T-helper 2 cell treated with Interferon-gamma antibody and Interleukin-4, amounts not matched to agents 5 μg/mL and 100 μg/mL, for 36 hours (primary cell): Measurements from ENCODE around the gene SLC7A9.
"Not testable (repeated sequence)": the region's sequence is repeated elsewhere in the genome, so short reads cannot be mapped to it uniquely, and the experiment has no call there.

ENCODE experiments used
- DNase-seq: peaks from one replicate; pipeline ENCODE4 v3.0.0; 2021; ENCODE audit warnings: low spot score
- H3K27ac Mint-ChIP-seq: one replicate; pipeline ENCODE4 v1.8.0; 2021; ENCODE audit warnings: mild to moderate bottlenecking, mixed read lengths
- H3K27me3 Mint-ChIP-seq: one replicate; pipeline ENCODE4 v1.8.0; 2021; ENCODE audit warnings: low read depth, mixed read lengths
- H3K36me3 Mint-ChIP-seq: one replicate; pipeline ENCODE4 v1.8.0; 2021; ENCODE audit warnings: low read depth, mixed read lengths
- H3K4me1 Mint-ChIP-seq: one replicate; pipeline ENCODE4 v1.8.0; 2021; ENCODE audit warnings: low read depth, mixed read lengths
- H3K4me3 Mint-ChIP-seq: one replicate; pipeline ENCODE4 v1.8.0; 2022; ENCODE audit warnings: mild to moderate bottlenecking, moderate library complexity, mixed read lengths
- H3K9me3 Mint-ChIP-seq: one replicate; pipeline ENCODE4 v1.8.0; 2021; ENCODE audit warnings: mixed read lengths

The SLC7A9 gene

GRCh38 chr19:32895384-32895783 lies 25.8 kb upstream of the SLC7A9 start:
- H3K36me3 Mint-ChIP-seq, result peaks cover 29% of the 10 kb centered on the region
- peaks cover 7% of the 10 kb centered on the region for H3K4me1 Mint-ChIP-seq

DNA sequence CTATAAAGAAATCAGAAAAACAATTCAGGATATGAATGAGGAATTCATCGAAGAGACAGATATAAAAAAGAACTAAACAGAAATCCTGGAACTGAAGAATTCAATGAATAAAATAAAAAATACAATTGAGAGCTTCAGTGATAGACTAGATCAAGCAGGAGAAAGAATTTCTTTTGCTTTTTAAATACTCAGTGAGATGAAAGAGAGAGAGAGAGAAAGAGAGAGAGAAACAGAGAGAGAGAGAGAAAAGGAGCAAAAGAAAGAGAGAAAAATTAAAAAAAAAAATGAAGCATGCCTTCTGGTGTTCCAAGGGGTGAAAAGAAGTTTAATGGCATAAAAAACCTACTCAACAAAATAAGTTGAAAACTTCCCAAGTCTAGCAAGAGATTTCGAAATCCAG lies 22.0 kb upstream of the SLC7A9 start:
- H3K27ac Mint-ChIP-seq, result no peak overlapping the region
- DNase-seq, result no peak
- peaks cover 7% of the 10 kb centered on the region for H3K4me1 Mint-ChIP-seq
- peaks cover 25% of the 10 kb centered on the region for H3K9me3 Mint-ChIP-seq
- no peaks in the 10 kb centered on the region for H3K27me3 Mint-ChIP-seq
- H3K4me3 Mint-ChIP-seq, result no peak overlapping the region
- H3K36me3 Mint-ChIP-seq, result peaks cover 24% of the 10 kb centered on the region

More at GRCh38 chr19:32895384-32895783, 25.8 kb upstream of the SLC7A9 start:
- Mint-ChIP-seq H3K27ac (no peak overlapping the region), H3K9me3 (peaks cover 25% of the 10 kb centered on the region), H3K27me3 (no peaks in the 10 kb centered on the region), H3K4me3 (no peak overlapping the region)
- no peak for DNase-seq

- H3K9me3 Mint-ChIP-seq, result peaks cover 25% of the 10 kb centered on the region
- DNase-seq, result no peak
- H3K27me3 Mint-ChIP-seq, result no peaks in the 10 kb centered on the region
- peaks cover 7% of the 10 kb centered on the region for H3K4me1 Mint-ChIP-seq
- H3K36me3 Mint-ChIP-seq, result peaks cover 24% of the 10 kb centered on the region
- H3K4me3 Mint-ChIP-seq, result no peak overlapping the region
- H3K27ac Mint-ChIP-seq, result no peak overlapping the region
Measured at GRCh38 chr19:32890841-32891240, 21.3 kb upstream of the SLC7A9 start.

GRCh38 chr19:32890326-32890725 lies 20.8 kb upstream of the SLC7A9 start:
- H3K9me3 Mint-ChIP-seq, result peaks cover 25% of the 10 kb centered on the region

DNA sequence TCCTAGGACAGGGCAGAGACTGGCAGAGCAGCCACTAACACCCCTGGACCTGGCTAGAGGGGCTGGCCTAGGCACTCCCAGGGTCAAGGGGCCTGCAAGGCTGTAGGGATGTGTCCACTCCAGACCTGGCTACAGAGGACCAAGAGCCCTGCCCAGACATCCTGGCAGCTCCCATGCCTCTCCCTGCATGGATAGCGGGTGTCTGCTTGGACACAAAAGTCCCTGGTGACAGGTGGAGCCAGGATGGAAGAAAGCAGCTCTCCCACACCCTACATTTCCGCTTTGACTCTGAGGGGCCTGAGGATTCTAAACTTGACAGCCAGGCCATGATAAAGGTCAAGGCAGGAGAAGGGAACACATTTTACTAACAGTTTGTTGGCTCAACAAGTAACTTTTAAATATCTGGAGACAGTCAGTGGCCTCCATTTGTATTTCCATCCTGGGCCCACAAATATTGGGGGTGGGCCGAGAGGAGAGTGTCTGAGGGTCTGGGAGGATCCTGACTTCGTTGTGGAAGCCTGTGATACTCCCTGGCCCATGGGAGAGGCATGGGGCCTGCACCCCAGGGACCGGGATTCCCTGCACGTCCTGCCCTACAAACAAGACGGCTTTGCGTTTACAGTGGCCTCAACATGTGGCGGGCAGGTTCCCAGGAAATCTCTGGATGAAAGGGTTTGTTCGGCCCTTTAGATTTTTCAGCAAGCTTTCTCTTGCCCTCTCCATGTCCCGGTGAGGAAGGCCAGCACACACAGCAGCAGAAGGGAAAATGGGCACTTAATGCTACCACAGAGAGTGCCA lies 19.8 kb upstream of the SLC7A9 start:
- Mint-ChIP-seq H3K27ac (no peak overlapping the region), H3K27me3 (no peaks in the 10 kb centered on the region), H3K4me3 (no peak overlapping the region), H3K4me1 (no peaks in the 10 kb centered on the region), H3K9me3 (peaks cover 25% of the 10 kb centered on the region), H3K36me3 (peaks cover 23% of the 10 kb centered on the region)
- no peak for DNase-seq

More at GRCh38 chr19:32890326-32890725, 20.8 kb upstream of the SLC7A9 start:
- Mint-ChIP-seq H3K27me3 (no peaks in the 10 kb centered on the region), H3K4me3 (no peak overlapping the region), H3K36me3 (peaks cover 24% of the 10 kb centered on the region), H3K27ac (no peak overlapping the region), H3K4me1 (peaks cover 3% of the 10 kb centered on the region)
- no peak for DNase-seq

DNA sequence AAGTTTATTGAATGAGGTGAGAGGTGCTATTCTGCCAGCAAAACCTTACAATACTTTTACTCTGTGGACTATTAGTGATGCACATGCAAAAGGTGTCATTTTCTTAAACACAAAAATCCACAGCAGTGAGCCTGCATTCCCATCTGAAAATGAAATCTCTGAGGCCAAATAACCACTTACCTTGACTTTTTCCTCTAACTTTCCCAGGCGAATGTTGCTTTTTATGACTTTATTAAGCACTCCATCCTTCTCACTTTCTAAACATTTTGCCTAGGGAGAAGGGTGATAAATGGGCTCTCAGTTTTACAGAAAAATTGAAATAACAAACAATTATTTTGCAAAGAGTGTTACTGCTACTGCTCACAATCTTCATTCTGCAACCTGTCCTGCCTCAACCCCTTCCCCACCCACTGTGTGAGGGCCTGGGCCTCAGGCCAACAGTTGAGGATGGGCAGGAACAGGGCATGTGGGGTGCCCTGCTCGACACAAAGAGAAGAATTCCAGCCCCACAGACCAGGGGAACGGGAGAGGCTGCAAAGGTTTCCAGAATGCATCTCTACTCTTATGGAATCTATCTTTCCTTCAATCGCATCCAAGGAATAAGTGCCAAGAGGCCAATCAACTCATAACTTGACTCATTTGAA lies 18.1 kb upstream of the SLC7A9 start:
- Mint-ChIP-seq H3K27me3 (no peaks in the 10 kb centered on the region), H3K36me3 (peaks cover 14% of the 10 kb centered on the region), H3K27ac (no peak overlapping the region), H3K4me3 (no peak overlapping the region), H3K4me1 (no peaks in the 10 kb centered on the region), H3K9me3 (peaks cover 13% of the 10 kb centered on the region)
- DNase-seq, result no peak

- no peaks in the 10 kb centered on the region for H3K27me3 Mint-ChIP-seq
- H3K9me3 Mint-ChIP-seq, result peaks cover 2% of the 10 kb centered on the region
- H3K27ac Mint-ChIP-seq, result no peak overlapping the region
- no peaks in the 10 kb centered on the region for H3K4me1 Mint-ChIP-seq
- H3K36me3 Mint-ChIP-seq, result peaks cover 4% of the 10 kb centered on the region
- no peak for DNase-seq
- H3K4me3 Mint-ChIP-seq, result no peak overlapping the region
Measured at GRCh38 chr19:32886241-32886640, 16.7 kb upstream of the SLC7A9 start.

GRCh38 chr19:32885255-32885654 lies 15.7 kb upstream of the SLC7A9 start:
- not testable (repeated sequence) for H3K4me1 Mint-ChIP-seq, H3K36me3 Mint-ChIP-seq, H3K27me3 Mint-ChIP-seq, DNase-seq, H3K4me3 Mint-ChIP-seq, H3K9me3 Mint-ChIP-seq, H3K27ac Mint-ChIP-seq

GRCh38 chr19:32881766-32882165 lies 12.2 kb upstream of the SLC7A9 start:
- H3K27ac Mint-ChIP-seq, result no peak overlapping the region
- no peaks in the 10 kb centered on the region for H3K4me1 Mint-ChIP-seq
- no peaks in the 10 kb centered on the region for H3K9me3 Mint-ChIP-seq
- H3K36me3 Mint-ChIP-seq, result no peaks in the 10 kb centered on the region
- no peak for DNase-seq
- no peak overlapping the region for H3K4me3 Mint-ChIP-seq
- no peaks in the 10 kb centered on the region for H3K27me3 Mint-ChIP-seq

DNA sequence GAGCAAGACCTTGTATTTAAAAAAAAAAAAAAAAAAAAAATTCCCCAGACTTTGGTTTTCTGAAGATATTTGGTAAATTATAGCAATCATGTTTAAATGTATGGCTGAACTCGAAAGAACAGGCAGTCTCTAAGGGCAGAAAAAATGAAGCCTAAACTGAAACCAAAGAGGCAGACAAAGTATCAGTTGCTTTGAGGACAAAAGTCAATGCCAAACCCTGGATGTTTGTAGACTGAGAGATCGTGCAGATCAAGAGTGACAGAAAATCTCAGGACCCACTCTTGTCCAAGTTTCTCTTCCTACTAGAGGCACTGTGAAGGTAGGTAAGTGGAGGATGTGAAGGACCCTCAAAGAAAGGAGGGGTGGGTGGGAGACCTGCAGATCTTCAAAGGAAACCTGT lies 11.1 kb upstream of the SLC7A9 start:
- Mint-ChIP-seq H3K4me3 (no peak overlapping the region), H3K9me3 (no peaks in the 10 kb centered on the region), H3K36me3 (no peaks in the 10 kb centered on the region), H3K27ac (no peak overlapping the region), H3K27me3 (no peaks in the 10 kb centered on the region), H3K4me1 (no peaks in the 10 kb centered on the region)
- DNase-seq, result no peak

DNA sequence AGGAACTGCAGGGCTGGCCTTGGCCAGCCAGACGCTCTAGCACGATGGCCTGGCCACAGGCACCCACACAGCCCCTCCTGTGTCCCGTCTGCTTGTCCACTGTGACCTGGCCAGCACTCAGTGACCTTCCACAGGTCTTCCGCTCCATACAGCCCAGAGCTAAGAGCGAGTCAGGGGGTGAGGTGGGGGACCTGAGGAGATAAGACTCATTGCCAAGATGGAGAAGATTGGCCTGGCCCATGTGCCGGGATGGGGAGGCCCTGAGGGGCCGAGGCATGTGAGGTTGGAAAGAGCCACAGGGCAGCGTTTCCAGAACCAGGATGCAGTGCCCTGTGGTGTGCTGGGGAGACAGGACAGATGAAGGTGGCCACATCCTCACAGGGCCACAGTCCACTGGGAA lies 10.2 kb upstream of the SLC7A9 start:
- Mint-ChIP-seq H3K36me3 (no peaks in the 10 kb centered on the region), H3K4me3 (no peak overlapping the region), H3K4me1 (no peaks in the 10 kb centered on the region), H3K27me3 (no peaks in the 10 kb centered on the region), H3K27ac (no peak overlapping the region), H3K9me3 (no peaks in the 10 kb centered on the region)
- DNase-seq, result no peak

DNA sequence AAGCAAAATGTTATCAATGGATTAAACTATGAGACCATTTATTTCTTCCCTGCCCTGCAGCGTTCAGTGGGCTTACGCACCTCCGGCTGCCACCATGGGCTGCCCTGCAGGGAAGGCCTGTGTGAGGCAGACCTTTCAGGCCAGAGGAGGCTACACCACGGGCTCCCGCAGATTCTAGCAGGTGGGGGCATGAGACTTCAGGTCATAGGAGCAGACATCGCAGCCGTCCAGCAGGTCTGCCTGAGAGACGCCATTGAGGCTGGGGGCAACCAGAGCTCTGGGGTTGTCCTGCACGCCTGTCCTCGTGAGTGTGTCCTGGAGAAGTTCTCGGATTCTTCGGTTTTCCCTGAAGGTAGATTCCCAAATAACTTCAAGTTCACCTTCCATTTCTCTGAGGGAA lies 9.4 kb upstream of the SLC7A9 start:
- Mint-ChIP-seq H3K36me3 (no peaks in the 10 kb centered on the region), H3K4me1 (no peaks in the 10 kb centered on the region), H3K4me3 (no peak overlapping the region), H3K27me3 (no peaks in the 10 kb centered on the region), H3K9me3 (no peaks in the 10 kb centered on the region), H3K27ac (no peak overlapping the region)
- DNase-seq, result no peak

DNA sequence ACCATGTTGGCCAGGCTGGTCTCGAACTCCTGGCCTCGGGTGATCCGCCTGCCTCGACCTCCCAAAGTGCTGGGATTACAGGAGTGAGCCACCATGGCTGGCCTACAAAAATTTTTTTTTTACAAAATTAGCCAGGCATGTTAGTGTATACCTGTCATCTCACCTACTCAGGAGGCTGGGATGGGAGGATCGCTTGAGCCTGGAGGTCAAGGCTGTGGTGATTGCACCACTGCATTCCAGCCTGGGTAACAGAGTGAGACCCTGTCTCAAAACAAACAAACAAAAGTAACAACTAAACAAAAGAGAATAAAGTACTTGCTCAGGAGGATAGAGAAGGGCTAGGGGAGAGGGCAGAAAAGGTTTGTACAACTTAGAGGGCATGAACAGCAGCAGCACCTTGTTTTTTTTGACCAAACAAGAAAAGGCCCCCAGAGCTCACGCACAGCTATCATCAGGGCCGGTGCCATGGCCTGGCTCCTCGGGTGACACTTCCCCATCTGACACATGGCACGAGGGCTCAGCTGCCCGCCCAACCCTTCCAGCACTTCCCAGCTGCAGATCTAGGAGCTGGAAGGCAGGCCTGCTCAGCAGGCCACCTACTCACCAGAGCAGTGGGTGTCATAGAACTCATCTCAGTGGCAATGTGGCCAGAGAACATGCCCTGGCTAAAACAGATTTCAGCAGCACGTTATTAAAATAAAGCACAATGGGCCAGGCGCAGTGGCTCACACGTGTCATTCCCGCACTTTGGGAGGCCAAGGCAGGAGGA lies 8.6 kb upstream of the SLC7A9 start:
- no peaks in the 10 kb centered on the region for H3K4me1 Mint-ChIP-seq
- H3K36me3 Mint-ChIP-seq, result no peaks in the 10 kb centered on the region
- H3K4me3 Mint-ChIP-seq, result no peak overlapping the region
- H3K9me3 Mint-ChIP-seq, result no peaks in the 10 kb centered on the region
- no peaks in the 10 kb centered on the region for H3K27me3 Mint-ChIP-seq
- no peak for DNase-seq
- H3K27ac Mint-ChIP-seq, result no peak overlapping the region

DNA sequence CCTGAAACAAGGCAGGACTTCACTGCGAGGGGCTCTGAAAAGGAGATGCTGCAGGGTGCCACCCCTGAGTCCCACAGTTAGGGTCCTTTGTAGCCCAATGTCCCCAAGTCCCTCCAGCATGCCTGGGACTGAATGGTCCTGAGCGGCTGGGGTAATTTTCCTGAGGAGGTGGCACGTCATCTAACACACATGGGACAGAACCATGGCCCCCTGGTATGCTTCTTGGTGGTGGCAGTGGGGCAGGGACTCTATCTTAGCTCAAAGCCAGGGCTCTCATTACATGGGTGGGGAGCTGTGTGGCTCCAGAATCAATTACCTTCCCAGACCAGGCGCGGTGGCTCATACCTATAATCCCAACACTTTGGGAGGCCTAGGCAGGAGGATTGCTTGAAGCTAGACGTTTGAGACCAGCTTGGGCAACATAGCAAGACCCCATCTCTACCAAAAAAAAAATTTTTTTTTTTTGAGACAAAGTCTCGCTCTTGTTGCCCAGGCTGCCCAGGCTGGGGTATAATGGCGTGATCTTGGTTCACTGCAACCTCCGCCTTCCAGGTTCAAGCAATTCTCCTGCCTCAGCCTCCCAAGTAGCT lies 7.9 kb upstream of the SLC7A9 start:
- Mint-ChIP-seq H3K27ac (no peak overlapping the region), H3K9me3 (no peaks in the 10 kb centered on the region), H3K4me1 (no peaks in the 10 kb centered on the region), H3K27me3 (no peaks in the 10 kb centered on the region), H3K4me3 (no peak overlapping the region), H3K36me3 (no peaks in the 10 kb centered on the region)
- no peak for DNase-seq
